Subcutaneous adipose tissue (tissue), 4 donors: ENCODE data around the gene GAREM1. TPM values are rescaled to one million over a fixed set of nuclear protein-coding genes. Genes with fewer than 3 reads are reported as not detected.

Source experiments
- total RNA-seq, 4 donors: library from RNA; depleted of rRNA; stranded (reverse); fragments of >200 nt; gene quantifications; one replicate each; pipeline ENCODE4 v1.1.0, GENCODE V29; 2016
- TF ChIP-seq, protein P1 (sequence below): fragments of 450-650 bp; IDR thresholded peaks from one replicate; pipeline ENCODE4 v1.5.1; 2016; ENCODE audit warnings: low read depth, mild to moderate bottlenecking, control low read depth, antibody characterized with exemption, moderate library complexity

GAREM1 gene
- total RNA-seq, 4 donors from 2014 or later: 12.6 to 40.9 (median 18.3) TPM

DNA sequence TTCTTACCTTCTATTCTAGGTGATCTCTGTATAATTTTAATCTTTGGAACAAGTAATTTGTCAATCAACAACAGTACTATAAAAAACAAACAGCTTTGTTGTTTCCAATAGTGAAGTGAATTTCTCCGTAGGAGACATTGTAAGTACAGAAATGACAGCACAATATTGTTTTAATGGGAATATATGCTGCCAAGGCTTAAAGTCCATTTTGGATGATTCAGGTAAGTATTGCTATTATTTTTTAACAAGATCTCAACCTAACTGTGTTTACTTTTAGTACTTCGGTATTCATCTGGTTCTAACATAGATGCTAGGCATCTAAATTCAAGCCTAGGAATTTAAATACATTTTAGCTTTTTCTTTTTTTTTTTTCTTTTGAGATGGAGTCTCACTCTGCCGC, 175.1 kb downstream of the GAREM1 start:
- TF ChIP-seq, protein P1, sequence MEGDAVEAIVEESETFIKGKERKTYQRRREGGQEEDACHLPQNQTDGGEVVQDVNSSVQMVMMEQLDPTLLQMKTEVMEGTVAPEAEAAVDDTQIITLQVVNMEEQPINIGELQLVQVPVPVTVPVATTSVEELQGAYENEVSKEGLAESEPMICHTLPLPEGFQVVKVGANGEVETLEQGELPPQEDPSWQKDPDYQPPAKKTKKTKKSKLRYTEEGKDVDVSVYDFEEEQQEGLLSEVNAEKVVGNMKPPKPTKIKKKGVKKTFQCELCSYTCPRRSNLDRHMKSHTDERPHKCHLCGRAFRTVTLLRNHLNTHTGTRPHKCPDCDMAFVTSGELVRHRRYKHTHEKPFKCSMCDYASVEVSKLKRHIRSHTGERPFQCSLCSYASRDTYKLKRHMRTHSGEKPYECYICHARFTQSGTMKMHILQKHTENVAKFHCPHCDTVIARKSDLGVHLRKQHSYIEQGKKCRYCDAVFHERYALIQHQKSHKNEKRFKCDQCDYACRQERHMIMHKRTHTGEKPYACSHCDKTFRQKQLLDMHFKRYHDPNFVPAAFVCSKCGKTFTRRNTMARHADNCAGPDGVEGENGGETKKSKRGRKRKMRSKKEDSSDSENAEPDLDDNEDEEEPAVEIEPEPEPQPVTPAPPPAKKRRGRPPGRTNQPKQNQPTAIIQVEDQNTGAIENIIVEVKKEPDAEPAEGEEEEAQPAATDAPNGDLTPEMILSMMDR: no peak

DNA sequence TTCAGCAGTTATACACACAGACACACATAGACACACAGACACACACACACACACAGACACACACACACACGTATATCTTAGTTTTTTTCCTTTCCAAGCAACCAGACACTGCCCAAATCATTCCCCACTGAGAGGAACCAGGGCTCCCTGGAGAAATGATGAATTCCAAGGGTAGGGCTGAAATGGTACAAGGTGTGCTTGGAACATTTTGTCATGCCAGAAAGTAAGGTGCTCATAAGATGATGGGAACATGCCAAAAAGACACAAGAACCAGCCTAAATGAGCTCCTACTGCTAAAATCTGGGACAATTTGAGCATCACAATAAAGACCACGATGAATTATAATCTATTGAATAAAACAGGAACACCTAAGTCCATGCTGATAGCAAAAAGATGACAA, 177.6 kb downstream of the GAREM1 start:
- TF ChIP-seq, protein P1: no peak

DNA sequence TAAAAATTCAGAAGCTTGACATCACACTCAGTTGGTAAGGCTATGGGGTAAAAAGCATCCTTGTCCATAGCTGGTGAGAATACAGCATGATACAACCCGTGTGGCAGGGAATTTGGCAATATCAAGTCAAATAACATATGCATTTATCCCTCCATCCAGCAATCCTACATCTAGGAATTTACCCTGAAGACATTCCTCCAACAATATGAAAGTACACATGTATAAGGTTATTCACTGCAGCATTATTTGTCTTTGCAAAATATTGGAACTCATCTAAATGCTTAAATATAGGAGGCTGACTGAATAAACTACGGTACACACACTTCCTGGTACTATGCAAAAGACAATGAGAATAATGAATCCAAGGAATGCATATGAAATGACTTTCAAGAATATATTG, 179.9 kb downstream of the GAREM1 start:
- TF ChIP-seq, protein P1: no peak

DNA sequence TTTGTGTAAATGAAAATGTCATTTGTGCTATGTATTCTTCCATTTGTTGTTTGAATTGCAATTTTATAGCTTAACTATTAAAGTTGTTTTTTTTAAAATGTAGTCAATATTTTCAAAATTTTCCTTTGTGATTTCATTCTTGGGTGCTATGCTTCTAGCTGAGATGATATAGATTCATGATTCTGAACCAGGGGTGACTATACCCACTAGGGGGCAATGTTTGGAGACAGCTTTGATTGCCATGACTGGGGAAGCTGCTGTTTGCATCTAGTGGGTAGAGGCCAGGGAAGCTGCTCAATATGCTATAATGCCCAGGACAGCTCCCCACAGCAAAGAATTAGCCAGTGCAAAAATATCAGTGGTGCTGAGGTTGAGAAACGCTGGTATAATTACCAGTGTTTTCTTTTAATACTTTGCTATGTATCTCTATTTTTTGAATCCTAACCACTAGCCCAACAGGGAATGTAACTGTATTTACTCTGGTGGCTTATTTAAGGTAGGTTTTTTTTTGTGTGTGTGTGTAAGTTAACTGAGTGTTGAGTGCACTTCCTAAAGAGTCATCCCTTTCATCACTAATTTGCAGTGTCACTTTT, 181.1 kb downstream of the GAREM1 start:
- TF ChIP-seq, protein P1: no peak

DNA sequence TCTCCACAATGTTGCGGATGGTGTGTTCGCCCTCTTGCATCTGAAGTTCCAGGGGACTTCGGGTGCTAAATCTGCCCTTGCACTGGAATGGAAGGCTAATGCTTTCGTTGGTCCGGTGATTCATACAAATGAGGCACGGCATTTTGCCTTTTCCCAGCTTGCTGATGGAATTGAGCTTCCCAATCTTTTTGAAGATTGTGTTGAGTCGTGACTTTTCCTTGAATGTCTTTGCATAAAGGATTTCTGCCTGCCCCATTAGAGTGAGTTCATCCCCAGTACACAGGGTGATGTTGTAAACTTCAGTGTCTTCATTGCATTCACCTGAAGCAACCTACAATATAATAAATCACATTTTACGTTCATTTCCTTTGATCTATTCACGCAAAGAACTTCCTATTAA, 182.8 kb downstream of the GAREM1 start:
- TF ChIP-seq, protein P1: no peak

DNA sequence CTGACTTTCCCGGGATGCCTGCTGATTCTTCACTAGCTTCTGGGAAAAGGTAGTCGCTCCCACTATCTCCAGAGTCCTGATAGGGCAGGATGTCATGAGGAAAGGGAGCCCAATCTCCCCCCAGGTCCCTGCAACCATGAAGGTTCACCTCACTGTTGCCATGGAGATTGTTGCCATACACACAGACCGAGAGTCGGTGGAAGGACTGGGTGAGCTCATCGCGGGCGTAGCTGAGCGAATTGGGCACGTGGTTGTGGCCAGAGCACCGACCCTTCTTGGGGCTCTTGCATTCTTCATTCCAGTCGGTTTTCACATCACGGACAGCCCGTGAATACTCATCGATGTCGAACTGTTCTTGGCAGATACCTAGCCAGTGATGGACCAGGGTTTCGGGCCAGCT, 183.4 kb downstream of the GAREM1 start:
- TF ChIP-seq, protein P1: no peak

DNA sequence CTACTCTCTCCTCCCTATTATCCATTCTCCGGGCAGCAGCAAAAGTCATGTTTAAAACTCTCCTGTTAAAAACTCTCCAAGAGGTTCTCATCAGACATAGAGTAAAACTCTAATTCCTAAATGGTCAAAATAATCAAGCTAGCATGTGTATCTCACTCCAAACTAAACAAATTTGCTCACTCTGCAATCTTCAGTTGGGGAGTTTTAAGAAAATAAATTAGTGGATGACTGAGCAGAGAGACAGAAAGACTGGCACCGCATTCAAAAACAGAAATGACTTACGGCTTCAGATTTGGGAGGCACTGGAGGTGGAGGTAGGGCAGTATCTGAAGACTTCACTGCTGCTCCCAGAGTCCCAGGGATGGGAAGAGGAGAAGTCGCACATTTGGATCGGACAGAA, 183.9 kb downstream of the GAREM1 start:
- TF ChIP-seq, protein P1: no peak
